Stimulated activated CD4-positive, alpha-beta T cell treated with anti-CD3 and anti-CD28 coated beads, Interleukin-4, amount 100 ng/mL, for 48 hours (primary cell): ENCODE data around the gene LRP3.

Experiments used
- DNase-seq, 2 donors: peaks; one replicate each; pipeline ENCODE4 v3.0.0-alpha.2; 2020; ENCODE audit warnings: low read depth in 2 of 2

The LRP3 gene

DNA sequence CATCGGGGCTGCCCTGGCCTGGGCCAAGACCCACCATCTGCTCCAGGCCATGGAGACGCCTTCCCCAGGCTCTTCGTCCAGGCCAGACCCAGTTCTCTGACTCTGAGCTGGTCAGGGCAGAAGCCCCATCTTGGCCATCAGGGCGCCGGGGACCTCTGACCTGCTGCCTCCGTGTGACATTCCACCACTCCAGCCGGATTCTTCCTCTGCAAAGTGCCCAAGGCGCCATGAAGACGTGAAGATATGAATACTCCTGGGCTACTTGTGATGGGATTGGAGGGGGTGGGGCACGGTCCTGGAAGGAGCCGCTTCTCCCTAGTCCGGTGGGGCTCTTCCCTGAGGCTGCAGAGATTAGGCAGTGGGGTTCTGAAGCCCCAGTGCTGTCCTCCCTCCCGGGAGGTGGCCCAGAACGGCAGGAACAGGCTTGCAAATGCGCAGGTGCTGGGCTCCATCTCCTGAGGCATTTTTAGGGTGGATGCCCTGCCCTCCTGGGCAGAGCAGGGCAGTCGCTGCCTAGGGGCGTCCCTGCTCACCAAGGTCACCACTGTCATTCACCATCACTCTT is 57.5 kb downstream of the LRP3 start:
- no peak for DNase-seq

DNA sequence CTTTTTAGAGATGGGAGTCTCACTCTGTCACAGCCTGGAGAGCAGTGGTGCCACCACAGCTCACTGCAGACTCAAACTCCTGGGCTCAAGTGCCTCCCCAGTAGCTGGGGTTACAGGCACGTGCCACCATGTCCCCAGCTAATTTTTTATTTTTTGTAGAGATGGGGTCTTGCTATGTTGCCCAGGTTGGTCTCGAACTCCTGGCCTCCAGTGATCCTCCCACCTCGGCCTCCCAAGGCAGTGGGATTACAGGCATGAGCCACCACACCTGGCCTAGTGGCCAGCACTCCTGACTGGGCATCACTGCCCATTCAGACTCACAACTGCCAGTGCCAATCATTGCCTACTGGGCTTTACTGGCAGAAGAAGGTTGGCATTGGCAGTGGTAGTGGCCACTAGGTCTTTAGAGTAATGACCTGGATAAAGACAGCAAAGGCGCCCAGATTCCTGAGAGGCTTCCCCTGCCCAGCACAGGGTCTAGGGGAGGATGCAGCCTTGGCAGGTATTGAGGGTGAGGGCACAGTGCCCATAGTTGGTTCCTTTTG is 58.4 kb downstream of the LRP3 start:
- DNase-seq: no peak

DNA sequence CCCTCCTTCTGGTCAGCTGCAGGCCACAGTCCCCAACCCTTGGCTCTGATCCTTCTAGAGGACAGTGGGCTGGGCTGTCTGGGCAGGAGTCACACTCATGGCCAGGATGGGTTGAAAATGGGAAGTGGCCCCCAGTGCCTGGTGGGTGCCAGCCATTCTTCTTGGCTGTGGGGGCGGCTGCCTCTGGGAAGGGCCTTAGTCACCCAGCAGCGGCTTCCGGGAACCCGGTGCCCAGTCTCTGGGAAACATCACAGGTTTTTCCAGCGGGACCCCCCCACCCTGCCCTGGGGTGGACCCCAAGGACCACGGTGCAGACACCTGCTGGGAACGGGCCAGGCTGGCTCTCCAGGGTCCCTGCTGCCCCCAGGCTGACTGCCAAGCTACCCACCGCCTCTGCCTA is 58.8 kb downstream of the LRP3 start:
- DNase-seq: no peak

DNA sequence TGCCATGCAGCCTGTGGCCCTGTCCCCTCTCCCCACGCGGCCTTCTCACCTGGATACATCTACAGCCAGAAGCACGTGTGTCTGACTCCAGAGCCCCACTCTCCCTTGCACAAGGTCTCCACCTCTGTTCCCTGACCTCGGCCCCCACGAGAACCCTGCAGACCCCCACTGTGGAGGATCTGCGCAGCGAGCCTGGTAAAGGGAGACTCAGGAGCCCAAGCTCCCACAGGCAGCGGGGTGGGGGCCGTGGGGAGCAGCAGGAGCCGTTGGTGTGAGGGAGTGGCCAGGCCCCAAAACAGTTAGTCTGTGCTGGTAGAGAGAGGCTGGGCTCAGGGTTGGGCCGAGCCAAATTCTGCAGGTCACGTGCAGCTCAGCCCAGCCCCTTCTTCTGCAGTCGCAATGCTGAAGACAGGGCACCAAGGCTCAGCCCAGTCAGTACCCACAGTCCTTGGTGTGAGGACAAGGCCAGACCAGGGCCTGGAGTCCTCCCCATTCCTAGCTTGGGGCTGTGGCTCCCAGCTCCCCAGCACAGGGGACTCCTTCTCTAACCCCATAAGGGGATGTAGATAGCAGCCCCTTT is 60.2 kb downstream of the LRP3 start:
- DNase-seq: no peak

DNA sequence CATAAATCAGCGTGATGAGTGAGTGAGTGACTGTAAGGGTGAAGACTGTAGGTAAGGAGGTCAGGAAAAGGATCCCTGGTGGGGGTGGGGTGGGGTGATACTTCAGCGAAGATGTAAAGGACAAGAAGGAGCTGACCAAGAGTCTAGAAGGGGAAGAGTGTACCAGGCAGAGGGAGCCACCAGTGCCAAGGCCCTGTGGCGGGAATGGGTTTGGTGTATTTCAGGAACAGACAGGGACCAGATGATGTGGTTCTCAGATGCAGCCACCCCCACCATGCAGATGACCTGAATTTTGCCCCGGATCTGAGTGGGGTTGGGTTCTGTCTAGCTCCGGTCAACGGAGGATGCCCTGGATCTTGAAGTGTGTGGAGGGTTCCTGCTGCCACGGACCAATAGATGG is 61.7 kb downstream of the LRP3 start:
- DNase-seq: no peak

DNA sequence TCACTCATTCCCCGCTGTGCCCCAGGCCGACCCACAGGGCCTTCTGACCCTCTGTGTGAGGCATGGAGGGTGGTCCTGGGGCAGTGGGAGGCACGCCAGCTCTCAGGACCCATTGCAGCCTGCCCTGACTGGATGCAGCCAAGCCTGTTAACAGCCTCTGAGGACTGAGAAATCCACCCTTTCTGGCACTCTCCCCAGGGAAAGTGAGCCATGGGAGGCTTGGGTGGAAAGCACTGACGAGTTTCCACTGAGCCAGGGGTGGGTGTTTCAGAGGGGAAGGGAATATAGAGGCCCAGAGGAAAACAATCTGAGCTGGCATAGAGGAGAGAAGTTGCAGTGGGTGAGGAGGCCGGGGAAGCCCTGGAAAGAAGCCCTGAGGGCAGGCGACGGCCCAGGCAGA is 62.1 kb downstream of the LRP3 start:
- no peak for DNase-seq

DNA sequence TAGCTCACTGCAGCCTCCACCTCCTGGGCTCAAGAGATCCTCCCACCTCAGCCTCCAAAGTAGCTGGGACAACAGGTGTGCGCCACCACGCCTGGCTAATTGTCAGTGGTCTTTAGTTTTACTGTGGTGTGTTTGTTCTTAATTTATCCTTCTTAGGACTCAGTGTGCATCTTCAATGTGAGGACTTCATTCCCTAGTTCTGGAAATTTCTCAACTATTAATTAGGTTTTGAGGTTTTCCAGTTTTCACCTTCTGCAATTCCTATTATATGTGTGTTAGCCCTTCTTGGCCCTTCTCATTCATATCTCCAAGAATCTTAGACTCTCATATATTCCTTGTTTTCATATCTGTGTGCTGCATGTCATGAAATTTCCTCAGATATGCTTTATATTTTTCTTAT is 63.7 kb downstream of the LRP3 start:
- DNase-seq: no peak
